ENCODE results near the gene GARS1.
"Not testable (repeated sequence)": the region's sequence is repeated elsewhere in the genome, so short reads cannot be mapped to it uniquely, and the experiment has no call there.

Gene GARS1

GRCh38 chr7:30630986-30631385 is 36.3 kb downstream of the GARS1 start:
- no peak for DNase-seq

GRCh38 chr7:30633223-30633622 is 38.5 kb downstream of the GARS1 start:
- DNase-seq = no peak

DNA sequence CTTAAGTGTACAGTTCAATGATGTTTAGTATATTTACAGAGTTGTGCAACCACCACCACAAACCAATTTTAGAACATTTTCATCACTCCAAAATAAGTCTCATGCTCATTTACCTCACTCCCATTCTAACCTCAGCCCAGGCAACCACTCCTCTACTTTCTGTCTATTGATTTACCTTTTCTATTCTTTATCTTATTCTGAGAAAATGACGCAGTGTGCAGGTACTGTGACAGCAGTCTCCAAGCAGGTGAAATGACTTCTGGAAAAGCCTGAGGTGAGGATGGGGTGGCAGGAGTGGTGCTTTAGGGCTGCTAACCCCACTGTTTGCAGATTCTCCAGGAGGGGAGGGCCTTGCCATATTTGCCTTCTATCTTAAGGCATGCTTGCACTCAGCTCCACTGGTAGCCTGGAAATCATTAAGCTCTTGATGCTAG is 39.5 kb downstream of the GARS1 start:
- no peak for DNase-seq

DNA sequence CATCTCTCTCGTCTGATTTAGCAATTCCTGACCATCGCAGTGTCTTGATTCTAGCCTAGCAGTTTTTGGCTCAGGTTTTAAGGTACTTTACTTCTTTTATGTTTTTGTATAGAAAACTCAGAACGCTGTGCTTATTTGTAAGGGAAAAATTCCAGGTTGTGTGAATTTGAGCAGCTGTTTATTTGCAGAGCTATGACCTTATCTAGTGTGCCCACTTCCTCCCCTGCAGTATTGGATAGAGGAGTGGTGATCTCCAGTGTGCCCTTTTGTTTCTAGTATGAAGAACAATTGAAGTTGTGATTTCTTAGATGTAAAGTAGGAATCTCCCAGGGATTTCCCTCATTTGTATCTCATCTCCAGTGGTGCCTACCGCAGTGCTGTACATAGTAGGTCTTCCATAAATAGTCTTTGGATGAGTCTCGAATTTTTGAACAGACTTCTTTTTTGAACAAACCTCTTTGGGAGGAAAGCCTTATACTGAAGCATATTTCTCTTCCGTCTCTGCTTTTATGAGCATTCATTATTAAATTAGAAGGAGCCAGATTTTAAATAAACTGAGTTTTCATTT is 40.0 kb downstream of the GARS1 start:
- DNase-seq = no peak

- DNase-seq = no peak
Measured at GRCh38 chr7:30635798-30636197, 41.1 kb downstream of the GARS1 start.

GRCh38 chr7:30642322-30642721 is 47.6 kb downstream of the GARS1 start:
- not testable (repeated sequence) for DNase-seq

DNA sequence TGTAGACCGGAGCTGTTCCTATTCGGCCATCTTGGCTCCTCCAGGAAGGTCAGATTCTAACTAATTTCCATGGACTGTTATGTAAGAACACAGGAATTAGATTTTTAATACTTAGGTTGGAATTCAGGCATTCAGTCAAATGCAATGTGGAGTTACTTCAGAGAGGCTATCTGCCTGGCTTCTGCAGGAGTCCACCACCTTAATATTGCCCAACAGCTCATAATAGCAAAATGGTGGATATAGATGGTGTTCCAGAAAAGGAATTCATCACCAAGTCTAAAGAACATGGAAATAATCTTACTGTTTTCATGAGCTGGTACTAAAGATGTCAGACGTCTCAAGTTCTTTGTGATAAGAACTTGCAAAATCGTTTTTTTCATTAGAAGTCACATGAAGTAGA is 48.1 kb downstream of the GARS1 start:
- DNase-seq = no peak

- DNase-seq = no peak
Measured at GRCh38 chr7:30644286-30644955, 49.7 kb downstream of the GARS1 start.

DNA sequence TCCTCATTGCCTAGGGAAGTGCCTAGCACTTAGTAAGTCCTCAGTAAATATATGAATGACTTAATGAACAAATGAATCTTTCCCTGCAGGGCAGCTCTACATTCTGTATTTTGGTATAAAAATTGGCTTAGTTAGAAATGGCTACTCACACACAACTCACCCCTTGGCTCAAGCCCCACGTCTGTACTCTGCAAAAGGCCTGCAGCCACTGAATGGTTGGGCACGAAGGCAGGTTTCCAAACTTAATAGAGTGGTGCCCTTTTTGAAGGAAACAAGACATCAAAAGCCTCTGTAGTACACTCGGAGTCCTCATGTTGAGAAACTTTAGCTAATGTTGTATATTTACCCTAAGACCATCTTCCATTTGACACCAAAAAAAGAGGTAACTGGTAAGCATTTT is 51.0 kb downstream of the GARS1 start:
- DNase-seq = no peak

GRCh38 chr7:30646154-30646553 is 51.5 kb downstream of the GARS1 start:
- DNase-seq = no peak

DNA sequence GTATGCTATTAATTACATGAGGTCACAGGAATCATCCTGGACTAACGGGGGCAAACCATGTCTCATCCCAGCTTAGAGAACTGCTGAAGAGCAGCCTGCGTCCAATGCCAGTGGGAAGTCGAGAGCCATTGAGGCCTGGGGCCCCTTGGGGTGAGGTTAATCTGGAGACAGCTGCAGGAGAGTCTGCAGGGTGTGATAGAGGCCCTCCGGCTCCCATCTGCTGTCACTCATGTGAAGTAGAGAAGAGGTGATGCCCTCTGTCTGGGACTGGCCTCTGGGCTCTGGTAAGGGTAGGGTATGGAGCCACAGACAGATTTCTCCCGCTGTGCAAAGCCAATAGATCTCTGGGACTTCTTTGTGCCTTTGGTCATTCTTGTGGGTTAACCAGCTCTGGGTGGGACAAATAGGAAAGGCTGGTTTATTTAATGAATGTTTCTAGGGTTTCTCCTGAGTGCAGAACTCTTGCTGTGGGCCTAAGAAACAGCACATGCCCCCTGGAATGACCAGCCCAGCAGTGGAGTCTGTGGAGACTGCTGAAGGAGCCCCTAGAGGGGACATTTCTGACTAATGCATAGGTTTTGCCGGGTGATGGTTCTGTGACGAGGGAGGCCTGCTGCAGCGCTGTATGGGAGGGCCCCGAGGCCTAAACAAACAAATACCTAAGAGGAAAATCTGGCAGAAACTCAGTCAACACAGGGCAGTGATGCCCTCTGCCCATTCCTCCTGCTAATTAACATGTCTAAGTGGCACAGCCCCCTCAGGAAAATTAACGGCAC is 53.1 kb downstream of the GARS1 start:
- DNase-seq = no peak

- no peak for DNase-seq
Measured at GRCh38 chr7:30648744-30649540, 54.3 kb downstream of the GARS1 start.

GRCh38 chr7:30649717-30650420 is 55.2 kb downstream of the GARS1 start:
- DNase-seq = no peak

DNA sequence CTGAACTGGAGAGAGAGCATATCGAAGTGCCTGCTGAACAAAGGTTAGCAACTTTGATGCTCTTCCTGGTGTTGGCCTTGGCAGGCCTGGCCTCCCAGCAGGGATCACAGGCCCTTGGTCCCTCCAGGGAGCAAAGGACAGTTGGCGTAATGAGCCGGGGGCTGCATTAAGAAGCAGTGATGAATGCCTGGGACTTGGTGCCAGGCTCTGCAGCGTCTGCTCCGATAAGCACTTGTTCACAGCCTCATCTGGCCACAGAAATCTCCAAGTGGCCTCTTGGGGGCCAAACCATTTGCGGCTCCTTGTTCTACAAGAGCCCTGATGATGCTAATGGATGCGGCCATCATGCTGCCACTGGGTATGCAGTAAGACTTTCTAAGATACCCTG is 55.7 kb downstream of the GARS1 start:
- DNase-seq = peak; percentile 34

GRCh38 chr7:30652132-30652531 is 57.5 kb downstream of the GARS1 start:
- DNase-seq = no peak

DNA sequence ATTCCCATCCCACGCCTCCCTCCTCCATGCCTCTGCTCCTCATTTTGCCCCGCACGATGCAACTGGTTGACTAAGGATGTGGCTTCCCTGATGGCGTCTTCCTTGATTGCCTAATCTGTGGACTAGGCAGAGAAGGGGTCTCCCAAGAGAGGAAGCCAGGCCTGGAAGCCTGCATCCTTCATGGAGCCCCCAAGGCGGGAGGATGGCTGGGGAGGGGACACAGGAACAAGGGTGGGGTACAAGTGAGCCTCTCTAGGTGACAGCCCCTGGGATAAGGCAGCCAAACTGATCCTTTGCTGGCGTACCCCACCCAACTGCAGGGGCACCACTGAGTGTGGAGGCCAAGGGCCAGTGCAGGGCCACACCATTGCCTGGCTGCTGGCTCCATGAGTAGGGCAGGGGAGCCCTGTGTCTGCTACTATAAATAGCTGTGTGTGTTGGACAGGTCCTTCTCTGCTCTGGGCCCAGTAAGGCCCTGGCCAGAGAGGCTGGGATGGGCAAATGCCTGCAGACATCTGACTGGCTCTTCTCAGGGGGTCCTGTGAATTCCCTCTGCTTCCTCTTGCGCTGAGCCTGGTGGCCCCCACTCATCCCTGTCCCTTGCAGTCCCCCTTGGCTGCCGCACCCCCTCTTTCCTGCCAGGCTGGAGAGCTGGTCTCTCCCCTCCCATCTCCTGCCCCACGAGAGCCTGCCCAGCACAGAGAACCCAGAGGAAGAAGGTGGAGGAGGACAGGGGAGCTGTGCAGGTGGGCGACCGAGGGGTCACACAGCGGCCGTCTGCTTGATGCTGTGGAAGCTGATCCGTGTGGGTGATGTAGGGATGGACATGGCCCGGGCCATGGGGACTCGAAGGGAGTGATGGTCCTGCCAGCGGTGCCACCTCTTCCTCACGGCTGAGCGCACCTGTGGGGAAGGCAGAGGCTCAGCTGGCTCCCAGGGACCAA is 58.3 kb downstream of the GARS1 start:
- DNase-seq = no peak

DNA sequence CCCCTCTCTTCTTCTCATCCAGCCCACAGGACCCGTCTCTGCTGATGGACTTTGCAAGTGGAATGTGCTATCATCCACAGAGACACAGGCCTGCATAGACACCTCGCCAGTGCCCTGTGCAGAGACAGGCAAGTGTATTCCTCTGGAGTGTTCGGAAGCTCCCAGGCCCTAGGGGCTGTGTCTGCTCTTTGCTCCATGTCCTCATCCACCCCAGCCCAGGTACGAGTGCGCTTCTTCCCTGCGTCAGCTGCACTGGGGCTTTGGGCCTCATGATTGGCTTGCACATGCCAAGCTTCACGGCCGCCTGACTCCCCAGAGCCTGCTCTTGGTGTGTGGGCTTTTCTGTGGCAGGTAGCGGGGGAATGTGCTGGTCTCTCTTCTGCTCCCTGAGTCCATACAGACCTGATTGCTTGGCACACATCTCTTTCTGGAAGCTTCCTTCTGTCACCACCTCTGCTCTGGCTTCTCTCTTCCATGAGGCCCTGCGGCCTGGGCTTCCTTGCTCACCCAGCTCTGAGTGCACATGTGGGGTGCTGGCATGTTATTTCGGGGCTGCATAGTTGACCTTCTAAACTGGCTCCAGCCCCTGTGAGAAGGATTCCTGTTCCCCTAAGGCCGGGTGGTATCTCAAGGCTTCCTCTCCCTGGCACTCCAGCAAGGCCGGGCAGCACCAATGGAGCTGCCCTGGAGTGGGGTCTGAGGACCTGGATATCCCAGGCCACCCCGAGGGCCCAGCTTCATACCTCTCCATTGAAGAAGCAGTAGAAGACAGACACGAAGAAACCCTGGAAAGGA is 59.8 kb downstream of the GARS1 start:
- no peak for DNase-seq

GRCh38 chr7:30655096-30655970 is 60.7 kb downstream of the GARS1 start:
- peak; percentile 16 for DNase-seq

Data from NCI-H2171 treated with DMSO at 0.1 percent for 48 hours (cell line).